Fibroblast of lung (primary cell): Measurements from ENCODE around the gene B3GNT2.

Experiments used
- EZH2 ChIP-seq: IDR thresholded peaks from 2 replicates; pipeline ENCODE4 v1.5.1; 2012; ENCODE audit warnings: low read length, control low read depth, mild to moderate bottlenecking; ENCODE audit errors: missing control alignments
- TF ChIP-seq, protein P1 (sequence below), 2 donors: IDR thresholded peaks in 1 of 2; conservative IDR thresholded peaks in 1 of 2; 1 replicate in 1 of 2; 2 replicates in 1 of 2; pipeline ENCODE4 v1.5.1; 2011 to 2012; ENCODE audit warnings: low read length in 2 of 2, control low read depth in 1 of 2, inconsistent platforms in 1 of 2, low read depth in 1 of 2, mild to moderate bottlenecking in 1 of 2

DNA sequence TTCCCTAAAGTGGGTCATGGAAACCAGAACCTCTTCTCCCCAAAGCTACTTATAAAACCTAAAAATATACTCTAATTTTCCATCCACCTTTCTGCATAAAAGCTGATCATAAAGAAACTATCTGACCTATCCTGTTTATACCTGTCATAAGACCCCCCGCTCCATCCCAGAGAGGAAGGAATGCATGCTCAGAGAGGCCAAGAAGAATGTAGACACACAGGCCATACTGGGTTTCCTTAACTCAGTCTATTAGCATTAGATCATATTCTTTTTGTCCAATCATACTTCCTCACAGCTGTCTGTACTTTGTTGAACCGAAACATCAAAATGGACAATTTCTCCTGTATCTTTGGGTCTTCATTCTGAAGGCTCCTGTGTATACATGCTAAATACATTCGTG, 52.3 kb downstream of the B3GNT2 start:
- TF ChIP-seq, protein P1, sequence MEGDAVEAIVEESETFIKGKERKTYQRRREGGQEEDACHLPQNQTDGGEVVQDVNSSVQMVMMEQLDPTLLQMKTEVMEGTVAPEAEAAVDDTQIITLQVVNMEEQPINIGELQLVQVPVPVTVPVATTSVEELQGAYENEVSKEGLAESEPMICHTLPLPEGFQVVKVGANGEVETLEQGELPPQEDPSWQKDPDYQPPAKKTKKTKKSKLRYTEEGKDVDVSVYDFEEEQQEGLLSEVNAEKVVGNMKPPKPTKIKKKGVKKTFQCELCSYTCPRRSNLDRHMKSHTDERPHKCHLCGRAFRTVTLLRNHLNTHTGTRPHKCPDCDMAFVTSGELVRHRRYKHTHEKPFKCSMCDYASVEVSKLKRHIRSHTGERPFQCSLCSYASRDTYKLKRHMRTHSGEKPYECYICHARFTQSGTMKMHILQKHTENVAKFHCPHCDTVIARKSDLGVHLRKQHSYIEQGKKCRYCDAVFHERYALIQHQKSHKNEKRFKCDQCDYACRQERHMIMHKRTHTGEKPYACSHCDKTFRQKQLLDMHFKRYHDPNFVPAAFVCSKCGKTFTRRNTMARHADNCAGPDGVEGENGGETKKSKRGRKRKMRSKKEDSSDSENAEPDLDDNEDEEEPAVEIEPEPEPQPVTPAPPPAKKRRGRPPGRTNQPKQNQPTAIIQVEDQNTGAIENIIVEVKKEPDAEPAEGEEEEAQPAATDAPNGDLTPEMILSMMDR (conservative IDR thresholded peaks at IDR 0.05 in 1 of 2, IDR thresholded peaks at IDR 0.05 in 1 of 2; ENCODE audit: low read depth in 1 of 2, low read length in 2 of 2) = no peak
- no peak for TF ChIP-seq EZH2
